ENCODE results near the gene NKD1. TPM values are rescaled to one million over a fixed set of nuclear protein-coding genes. Genes with fewer than 3 reads are reported as not detected.
"Not testable (repeated sequence)": the region's sequence is repeated elsewhere in the genome, so short reads cannot be mapped to it uniquely, and the experiment has no call there.

The NKD1 gene
- total RNA-seq, 4 donors from 2014 or later: 1.8 to 9.1 (median 2.6) TPM

DNA sequence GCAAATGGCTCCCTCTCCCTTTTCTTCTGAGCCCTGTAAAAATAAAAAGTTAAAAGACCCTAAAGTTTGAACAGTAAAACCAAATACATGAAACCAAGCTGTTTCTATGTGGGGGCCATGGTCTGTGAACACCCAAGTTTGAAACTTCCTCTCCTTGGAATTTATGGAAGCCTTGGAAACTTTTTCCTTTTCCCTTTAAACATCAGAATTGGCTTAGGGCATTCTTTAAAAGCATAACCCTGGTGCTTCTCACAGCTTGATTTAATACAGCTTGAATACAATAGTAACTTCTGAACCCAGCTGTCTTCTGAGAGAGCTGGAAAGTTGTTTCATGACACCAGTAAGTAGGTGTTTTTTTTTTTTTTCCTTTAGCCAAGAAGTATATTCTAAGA, 26.5 kb downstream of the NKD1 start:
- no peaks in the 10 kb centered on the region for H3K9me3 ChIP-seq
- H3K4me3 ChIP-seq: no peak overlapping the region
- H3K4me1 ChIP-seq: peaks cover 5% of the 10 kb centered on the region
- no peaks in the 10 kb centered on the region for H3K36me3 ChIP-seq
- TF ChIP-seq POLR2A (IDR thresholded peaks at IDR 0.05): no peak
- no peak for DNase-seq (ENCODE audit: low spot score in 2 of 2)
- H3K27ac ChIP-seq: peak overlapping the region; percentile 62
- H3K27me3 ChIP-seq: no peaks in the 10 kb centered on the region

DNA sequence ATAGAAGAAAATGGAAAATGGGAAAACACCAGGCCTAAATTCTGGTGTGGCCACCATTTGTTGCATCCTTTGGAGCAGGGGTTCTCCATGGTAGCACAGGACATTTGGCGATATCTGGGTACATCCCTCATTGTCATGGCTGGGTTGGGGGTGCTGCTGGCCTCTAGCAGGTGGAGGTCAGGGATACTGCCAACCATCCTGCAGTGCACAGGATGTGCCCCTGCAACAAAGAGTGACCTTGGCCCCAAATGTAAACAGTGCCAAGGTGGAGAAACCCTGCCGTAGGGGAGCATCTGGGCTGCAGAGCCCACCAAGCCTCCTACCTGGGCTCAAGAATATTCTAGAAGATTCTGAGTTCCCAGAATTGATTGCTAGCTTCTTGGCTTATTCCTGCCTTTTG, 27.5 kb downstream of the NKD1 start:
- Histone ChIP-seq H3K27ac (no peak overlapping the region), H3K36me3 (no peaks in the 10 kb centered on the region), H3K9me3 (no peaks in the 10 kb centered on the region), H3K4me3 (no peak overlapping the region), H3K27me3 (no peaks in the 10 kb centered on the region), H3K4me1 (peaks cover 9% of the 10 kb centered on the region)
- TF ChIP-seq CTCF (IDR thresholded peaks at IDR 0.05) (no peak), POLR2A (IDR thresholded peaks at IDR 0.05) (no peak), POLR2AphosphoS5 (IDR thresholded peaks at IDR 0.05) (no peak), EP300 (IDR thresholded peaks at IDR 0.05) (no peak)
- WGBS: 85% methylated on average over 2 of the region's 2 CpGs
- DNase-seq (ENCODE audit: low spot score in 2 of 2): no peak

GRCh38 chr16:50576403-50577113, 28.4 kb downstream of the NKD1 start:
- H3K9me3 ChIP-seq: no peaks in the 10 kb centered on the region
- no peak for DNase-seq (ENCODE audit: low spot score in 2 of 2)
- H3K27ac ChIP-seq: no peak overlapping the region
- WGBS: 94% methylated on average over 3 of the region's 3 CpGs
- TF ChIP-seq CTCF (IDR thresholded peaks at IDR 0.05): no peak
- TF ChIP-seq POLR2AphosphoS5 (IDR thresholded peaks at IDR 0.05): no peak
- no peak for TF ChIP-seq POLR2A (IDR thresholded peaks at IDR 0.05)
- H3K36me3 ChIP-seq: no peaks in the 10 kb centered on the region
- no peak overlapping the region for H3K4me3 ChIP-seq
- peaks cover 12% of the 10 kb centered on the region for H3K4me1 ChIP-seq
- H3K27me3 ChIP-seq: no peaks in the 10 kb centered on the region

- TF ChIP-seq POLR2A (IDR thresholded peaks at IDR 0.05) (no peak), POLR2AphosphoS5 (IDR thresholded peaks at IDR 0.05) (no peak), EP300 (IDR thresholded peaks at IDR 0.05) (no peak), CTCF (IDR thresholded peaks at IDR 0.05) (no peak)
Observed at GRCh38 chr16:50578137-50578536, 29.9 kb downstream of the NKD1 start.

GRCh38 chr16:50579373-50579772, 31.2 kb downstream of the NKD1 start:
- H3K27ac ChIP-seq; H3K9me3 ChIP-seq; H3K36me3 ChIP-seq; DNase-seq (ENCODE audit: low spot score in 2 of 2); H3K4me3 ChIP-seq; H3K27me3 ChIP-seq: not testable (repeated sequence)
- H3K4me1 ChIP-seq: peaks cover 17% of the 10 kb centered on the region
- 93% methylated on average over 32 of the region's 32 CpGs for WGBS

More at GRCh38 chr16:50578137-50578536, 29.9 kb downstream of the NKD1 start:
- H3K4me1 ChIP-seq: peaks cover 19% of the 10 kb centered on the region
- no peaks in the 10 kb centered on the region for H3K36me3 ChIP-seq
- no peak for DNase-seq (ENCODE audit: low spot score in 2 of 2)
- WGBS: 58% methylated on average over 2 of the region's 2 CpGs
- no peaks in the 10 kb centered on the region for H3K27me3 ChIP-seq
- no peak overlapping the region for H3K4me3 ChIP-seq
- H3K27ac ChIP-seq: no peak overlapping the region
- H3K9me3 ChIP-seq: no peaks in the 10 kb centered on the region

- no peak overlapping the region for H3K4me3 ChIP-seq
Observed at GRCh38 chr16:50580180-50580798, 32.1 kb downstream of the NKD1 start.

More at GRCh38 chr16:50580180-50580798, 32.1 kb downstream of the NKD1 start:
- no peaks in the 10 kb centered on the region for H3K36me3 ChIP-seq
- peaks cover 20% of the 10 kb centered on the region for H3K4me1 ChIP-seq
- H3K9me3 ChIP-seq: no peaks in the 10 kb centered on the region
- WGBS: 76% methylated on average over 8 of the region's 8 CpGs
- TF ChIP-seq EP300 (IDR thresholded peaks at IDR 0.05): no peak
- no peak for TF ChIP-seq CTCF (IDR thresholded peaks at IDR 0.05)
- TF ChIP-seq POLR2A (IDR thresholded peaks at IDR 0.05): no peak
- no peak for TF ChIP-seq POLR2AphosphoS5 (IDR thresholded peaks at IDR 0.05)
- DNase-seq (ENCODE audit: low spot score in 2 of 2): no peak
- no peak overlapping the region for H3K27ac ChIP-seq
- H3K27me3 ChIP-seq: no peaks in the 10 kb centered on the region
